Measurements from ENCODE around the gene TGM4.

DNA sequence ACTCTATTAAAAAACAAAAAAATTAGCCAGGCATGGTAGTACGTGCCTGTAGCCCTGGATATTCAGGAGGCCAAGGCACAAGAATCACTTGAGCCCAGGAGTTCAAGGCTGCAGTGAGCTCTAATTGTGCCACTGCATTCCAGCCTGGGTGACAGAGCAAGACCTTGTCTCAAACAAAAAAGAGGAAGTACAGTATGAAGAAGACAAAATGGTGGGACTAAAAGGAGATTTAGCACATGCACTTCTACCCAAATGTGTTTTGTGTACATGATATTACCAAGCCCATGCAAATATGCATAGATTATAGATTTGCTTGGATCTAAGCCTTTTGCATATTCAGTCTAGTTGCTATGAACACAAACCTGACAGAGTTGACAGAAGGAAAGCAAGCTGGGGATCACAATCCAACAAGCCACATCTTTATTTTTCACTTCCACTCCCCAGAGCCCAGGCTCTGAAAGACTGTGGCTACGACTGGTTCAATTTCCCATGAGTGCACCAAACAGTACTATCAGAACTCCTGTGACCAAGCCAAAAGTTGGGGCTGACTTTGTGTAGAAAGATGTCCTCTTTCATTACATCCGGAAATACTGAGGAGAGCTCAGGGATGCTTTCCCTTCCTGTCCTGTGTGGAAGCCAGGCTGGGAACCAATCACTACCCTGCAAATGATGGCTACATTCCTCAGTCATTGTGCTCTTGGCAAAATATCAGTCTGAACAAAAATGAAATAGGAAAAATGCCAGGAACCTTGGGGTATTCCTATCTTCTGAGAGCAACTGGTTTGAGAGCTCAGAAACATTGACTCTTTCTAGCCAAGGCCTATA is 49.4 kb downstream of the TGM4 start:
- TF ChIP-seq, protein P1, sequence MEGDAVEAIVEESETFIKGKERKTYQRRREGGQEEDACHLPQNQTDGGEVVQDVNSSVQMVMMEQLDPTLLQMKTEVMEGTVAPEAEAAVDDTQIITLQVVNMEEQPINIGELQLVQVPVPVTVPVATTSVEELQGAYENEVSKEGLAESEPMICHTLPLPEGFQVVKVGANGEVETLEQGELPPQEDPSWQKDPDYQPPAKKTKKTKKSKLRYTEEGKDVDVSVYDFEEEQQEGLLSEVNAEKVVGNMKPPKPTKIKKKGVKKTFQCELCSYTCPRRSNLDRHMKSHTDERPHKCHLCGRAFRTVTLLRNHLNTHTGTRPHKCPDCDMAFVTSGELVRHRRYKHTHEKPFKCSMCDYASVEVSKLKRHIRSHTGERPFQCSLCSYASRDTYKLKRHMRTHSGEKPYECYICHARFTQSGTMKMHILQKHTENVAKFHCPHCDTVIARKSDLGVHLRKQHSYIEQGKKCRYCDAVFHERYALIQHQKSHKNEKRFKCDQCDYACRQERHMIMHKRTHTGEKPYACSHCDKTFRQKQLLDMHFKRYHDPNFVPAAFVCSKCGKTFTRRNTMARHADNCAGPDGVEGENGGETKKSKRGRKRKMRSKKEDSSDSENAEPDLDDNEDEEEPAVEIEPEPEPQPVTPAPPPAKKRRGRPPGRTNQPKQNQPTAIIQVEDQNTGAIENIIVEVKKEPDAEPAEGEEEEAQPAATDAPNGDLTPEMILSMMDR (IDR thresholded peaks at IDR 0.05): no peak
- no peak for TF ChIP-seq EZH2 (IDR thresholded peaks at IDR 0.05; ENCODE audit: borderline replicate concordance, insufficient read depth, low read depth, low read length, poor library complexity, severe bottlenecking)
